ENCODE results near the gene RILPL1. TPM values are rescaled to one million over a fixed set of nuclear protein-coding genes. Genes with fewer than 3 reads are reported as not detected.

RILPL1 gene
- total and polyA plus RNA-seq, 9 of the 15 experiments (the other 6 are each of a cell fraction or from before 2014, with no cell fraction given) = 0.25 to 10.6 (median 8.6) TPM

GRCh38 chr12:123436017-123436964, 97.2 kb downstream of the RILPL1 start, which contains the start of gene RILPL2 (continued):
- TF ChIP-seq RERE (CRISPR knock-in tag; IDR thresholded peaks at IDR 0.05; ENCODE audit: borderline replicate concordance) = no peak
- peak in 1 of 2 experiments; percentile 79; a peak in 2 of 4 replicates for TF ChIP-seq HDAC1 (IDR thresholded peaks at IDR 0.05)
- no peak for TF ChIP-seq TRIM24 (IDR thresholded peaks at IDR 0.05)
- peak; percentile 37; the same call in 1 of the 2 replicates for TF ChIP-seq JUN (IDR thresholded peaks at IDR 0.05; ENCODE audit: borderline replicate concordance, low read depth, low read length)
- no peak for TF ChIP-seq JUN (CRISPR knock-in tag; IDR thresholded peaks at IDR 0.05; ENCODE audit: borderline replicate concordance)
- no peak for TF ChIP-seq SRSF7 (optimal IDR thresholded peaks at IDR 0.05; ENCODE audit: low read depth, low read length)
- no peak for TF ChIP-seq NONO (IDR thresholded peaks at IDR 0.05; ENCODE audit: low read depth in 2 of 2, low read length in 1 of 2)
- TF ChIP-seq HDAC6 (IDR thresholded peaks at IDR 0.05; ENCODE audit: low read depth, low read length) = no peak
- TF ChIP-seq NFXL1 (CRISPR knock-in tag; IDR thresholded peaks at IDR 0.05) = no peak
- TF ChIP-seq ZZZ3 (IDR thresholded peaks at IDR 0.05) = no peak
- no peak for TF ChIP-seq DLX4 (CRISPR knock-in tag; IDR thresholded peaks at IDR 0.05)
- no peak for TF ChIP-seq NFE2L1 (tag; IDR thresholded peaks at IDR 0.05; ENCODE audit: borderline replicate concordance, low read depth)
- no peak for TF ChIP-seq FOXJ3 (CRISPR knock-in tag; IDR thresholded peaks at IDR 0.05)
- no peak for TF ChIP-seq THRAP3 (IDR thresholded peaks at IDR 0.05; ENCODE audit: borderline replicate concordance)
- TF ChIP-seq ELK1 (CRISPR knock-in tag; IDR thresholded peaks at IDR 0.05) = no peak
- no peak for TF ChIP-seq TAF9B (IDR thresholded peaks at IDR 0.05; ENCODE audit: partially characterized antibody)
- no peak for TF ChIP-seq TCFL5 (CRISPR knock-in tag; conservative IDR thresholded peaks at IDR 0.05)
- peak; percentile 55 for TF ChIP-seq PHF20 (IDR thresholded peaks at IDR 0.05; ENCODE audit: partially characterized antibody)
- peak; percentile 61; the same call in 1 of the 2 replicates for TF ChIP-seq ZBTB17 (CRISPR knock-in tag; IDR thresholded peaks at IDR 0.05)
- 0 out of 2 replicates have a peak, but pooled peaks have one; percentile 61 for TF ChIP-seq ZNF561 (CRISPR knock-in tag; conservative IDR thresholded peaks at IDR 0.05)
- no peak for TF ChIP-seq HOXB6 (CRISPR knock-in tag; IDR thresholded peaks at IDR 0.05; ENCODE audit: borderline replicate concordance)

Measured in K562 (cell line).